Measurements from ENCODE around the gene GANC.

GRCh38 chr15:42349186-42349585 is 76.2 kb downstream of the GANC start:
- no peak for TF ChIP-seq POLR2A (IDR thresholded peaks at IDR 0.05; ENCODE audit: extremely low read depth, insufficient read length)
- TF ChIP-seq, protein P1, sequence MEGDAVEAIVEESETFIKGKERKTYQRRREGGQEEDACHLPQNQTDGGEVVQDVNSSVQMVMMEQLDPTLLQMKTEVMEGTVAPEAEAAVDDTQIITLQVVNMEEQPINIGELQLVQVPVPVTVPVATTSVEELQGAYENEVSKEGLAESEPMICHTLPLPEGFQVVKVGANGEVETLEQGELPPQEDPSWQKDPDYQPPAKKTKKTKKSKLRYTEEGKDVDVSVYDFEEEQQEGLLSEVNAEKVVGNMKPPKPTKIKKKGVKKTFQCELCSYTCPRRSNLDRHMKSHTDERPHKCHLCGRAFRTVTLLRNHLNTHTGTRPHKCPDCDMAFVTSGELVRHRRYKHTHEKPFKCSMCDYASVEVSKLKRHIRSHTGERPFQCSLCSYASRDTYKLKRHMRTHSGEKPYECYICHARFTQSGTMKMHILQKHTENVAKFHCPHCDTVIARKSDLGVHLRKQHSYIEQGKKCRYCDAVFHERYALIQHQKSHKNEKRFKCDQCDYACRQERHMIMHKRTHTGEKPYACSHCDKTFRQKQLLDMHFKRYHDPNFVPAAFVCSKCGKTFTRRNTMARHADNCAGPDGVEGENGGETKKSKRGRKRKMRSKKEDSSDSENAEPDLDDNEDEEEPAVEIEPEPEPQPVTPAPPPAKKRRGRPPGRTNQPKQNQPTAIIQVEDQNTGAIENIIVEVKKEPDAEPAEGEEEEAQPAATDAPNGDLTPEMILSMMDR (IDR thresholded peaks at IDR 0.05; ENCODE audit: low read depth, low read length), result no peak
